IMR-90 (cell line): Measurements from ENCODE around the gene RELCH. TPM values are rescaled to one million over a fixed set of nuclear protein-coding genes. Genes with fewer than 3 reads are reported as not detected.

Experiments used
- ATAC-seq: fragments of 200-7000 bp; cut with Tn5 transposase; 2 replicates; pipeline ENCODE4 v1.9.1; 2020; ENCODE audit warnings: low read depth, mild to moderate bottlenecking, moderate library complexity
- BruUV-seq: library from RNA; stranded (reverse); fragments of 400-500 nt; replicated peaks from 2 replicates; lab custom pipeline; 2021; lab: Mats Ljungman, UMichigan
- CTCF ChIA-PET: fragments of 300-600 bp; formaldehyde crosslinking; extraction: SDS; loops from one replicate; lab custom pipeline; 2021; ENCODE audit warnings: antibody characterized with exemption; lab: Yijun Ruan, JAX
- POLR2A ChIA-PET: fragments of 300-600 bp; sonication (Branson Sonifier 250); formaldehyde crosslinking; loops from one replicate; lab custom pipeline; 2022; ENCODE audit warnings: antibody characterized with exemption; ENCODE audit not compliant: unreplicated experiment; lab: Charles Lee
- DNase-seq: peaks from one replicate; pipeline ENCODE4 v3.0.0; 2013
- H2AFZ ChIP-seq: replicated peaks from 2 replicates; pipeline ENCODE3; 2013; ENCODE audit warnings: low read length, mild to moderate bottlenecking; ENCODE audit not compliant: poor library complexity
- H2AK5ac ChIP-seq: 2 replicates; pipeline ENCODE4 v1.6.1; 2013; ENCODE audit warnings: low read depth, low read length, inconsistent platforms
- H2AK9ac ChIP-seq: replicated peaks from 2 replicates; pipeline ENCODE3; 2013; ENCODE audit warnings: mild to moderate bottlenecking, low read depth, low read length, moderate library complexity; ENCODE audit not compliant: poor library complexity
- H2BK120ac ChIP-seq: 2 replicates; pipeline ENCODE4 v1.6.1; 2013; ENCODE audit warnings: low read depth, low read length, inconsistent platforms
- H2BK15ac ChIP-seq: 3 replicates; pipeline ENCODE4 v1.6.1; 2013; ENCODE audit warnings: low read depth, low read length, inconsistent platforms
- H2BK20ac ChIP-seq: 2 replicates; pipeline ENCODE4 v1.6.1; 2013; ENCODE audit warnings: low read depth, mild to moderate bottlenecking, inconsistent platforms, low read length, moderate library complexity
- H2BK5ac ChIP-seq: 2 replicates; pipeline ENCODE4 v1.6.1; 2013; ENCODE audit warnings: mild to moderate bottlenecking, low read depth, low read length, inconsistent platforms; ENCODE audit not compliant: poor library complexity, severe bottlenecking
- H3K14ac ChIP-seq: replicated peaks from 2 replicates; pipeline ENCODE4 v1.6.1; 2013; ENCODE audit warnings: low read depth, low read length, inconsistent platforms
- H3K18ac ChIP-seq: 2 replicates; pipeline ENCODE4 v1.6.1; 2013; ENCODE audit warnings: low read depth, low read length, control low read depth
- H3K23ac ChIP-seq: 2 replicates; pipeline ENCODE4 v1.6.1; 2013; ENCODE audit warnings: low read depth, low read length, inconsistent platforms
- H3K27ac ChIP-seq: 2 replicates; pipeline ENCODE4 v1.5.1; 2013; ENCODE audit warnings: mild to moderate bottlenecking, control low read depth, low read length; ENCODE audit not compliant: insufficient read depth
- H3K27me3 ChIP-seq: 2 replicates; pipeline ENCODE4 v1.6.1; 2013; ENCODE audit warnings: low read length; ENCODE audit not compliant: control insufficient read depth, insufficient read depth
- H3K36me3 ChIP-seq: 2 replicates; pipeline ENCODE4 v1.6.1; 2013; ENCODE audit warnings: low read length, mixed read lengths; ENCODE audit not compliant: control insufficient read depth, insufficient read depth
- H3K4ac ChIP-seq: 2 replicates; pipeline ENCODE4 v1.6.1; 2013; ENCODE audit warnings: low read depth, low read length, inconsistent platforms
- H3K4me1 ChIP-seq: 2 replicates; pipeline ENCODE4 v1.6.1; 2013; ENCODE audit warnings: low read length, mixed read lengths; ENCODE audit not compliant: control insufficient read depth, insufficient read depth
- H3K4me2 ChIP-seq: 2 replicates; pipeline ENCODE4 v1.6.1; 2013; ENCODE audit warnings: low read depth, mild to moderate bottlenecking, control low read depth, low read length, moderate library complexity
- H3K4me3 ChIP-seq: 2 replicates; pipeline ENCODE4 v1.5.1; 2013; ENCODE audit warnings: low read depth, mild to moderate bottlenecking, control low read depth, low read length, moderate library complexity; ENCODE audit not compliant: insufficient read depth
- H3K56ac ChIP-seq: 2 replicates; pipeline ENCODE4 v1.6.1; 2013; ENCODE audit warnings: low read length, inconsistent platforms; ENCODE audit not compliant: insufficient read depth; ENCODE audit errors: extremely low read depth
- H3K79me1 ChIP-seq, 2 experiments: 2 replicates each; pipeline ENCODE4 v1.6.1; 2013; ENCODE audit warnings: low read length in 2 of 2, inconsistent platforms in 1 of 2, low read depth in 1 of 2
- H3K9ac ChIP-seq: 2 replicates; pipeline ENCODE4 v1.6.1; 2013; ENCODE audit warnings: low read depth, low read length, control low read depth
- H3K9me1 ChIP-seq: 2 replicates; pipeline ENCODE4 v1.6.1; 2013; ENCODE audit warnings: low read length, inconsistent platforms; ENCODE audit not compliant: insufficient read depth
- H3K9me3 ChIP-seq: 2 replicates; pipeline ENCODE4 v1.6.1; 2013; ENCODE audit warnings: low read length; ENCODE audit not compliant: control insufficient read depth, insufficient read depth
- H4K20me1 ChIP-seq: 2 replicates; pipeline ENCODE4 v1.6.1; 2013; ENCODE audit warnings: low read length, inconsistent platforms; ENCODE audit not compliant: insufficient read depth
- H4K5ac ChIP-seq: 2 replicates; pipeline ENCODE4 v1.6.1; 2013; ENCODE audit warnings: mild to moderate bottlenecking, low read depth, low read length, control low read depth
- H4K8ac ChIP-seq, 2 experiments: 2 replicates each; pipeline ENCODE4 v1.6.1; 2013; ENCODE audit warnings: low read depth in 2 of 2, low read length in 2 of 2, control low read depth in 1 of 2, inconsistent platforms in 1 of 2
- H4K91ac ChIP-seq: 2 replicates; pipeline ENCODE4 v1.6.1; 2013; ENCODE audit warnings: low read depth, low read length, inconsistent platforms; ENCODE audit not compliant: insufficient read depth
- CEBPB ChIP-seq: IDR thresholded peaks from 2 replicates; pipeline ENCODE4 v1.6.1; 2012; ENCODE audit warnings: low read depth, low read length, improper control_type of control experiment
- FOS ChIP-seq: fragments of 150-350 bp; IDR thresholded peaks from 2 replicates; pipeline ENCODE4 v1.6.1; 2016; ENCODE audit warnings: low read depth, low read length
- WGBS, 2 experiments: methylation state at CpG; one replicate each; pipeline versions ENCODE4 v1.1.5 to v1.1.7; 2013; ENCODE audit warnings: missing lambda C conversion rate in 2 of 2; ENCODE audit not compliant: insufficient read length in 1 of 2; ENCODE audit errors: extremely low coverage in 2 of 2; 5-methylcytosine and 5-hydroxymethylcytosine counted together
- dilution Hi-C: fragments of 300-500 bp; cut with HindIII; formaldehyde crosslinking; loops from one replicate; pipeline ENCODE4 v1.14.3; 2018; ENCODE audit warnings: low sequenced_read_pairs; ENCODE audit not compliant: unreplicated experiment
- in situ Hi-C: fragments of 300-500 bp; cut with MboI; formaldehyde crosslinking; loops from 3 replicates; pipeline ENCODE4 v1.14.3; 2019; ENCODE audit warnings: low sequenced_read_pairs, inconsistent platforms, mixed read lengths
- intact Hi-C: fragments of 100-400 bp; cut with micrococcal nuclease; formaldehyde crosslinking; loops from 2 replicates; pipeline ENCODE4 v1.10.0; 2022
- polyA plus RNA-seq, 3 experiments: library from polyadenylated mRNA; depleted of rRNA; stranded (reverse); fragments of >200 nt; gene quantifications; 2 replicates each; pipeline ENCODE4 v1.2.3, GENCODE V29; 2012; ENCODE audit warnings: low replicate concordance in 1 of 3
- total RNA-seq: library from RNA; depleted of rRNA; stranded (reverse); fragments of >200 nt; gene quantifications from 2 replicates; pipeline ENCODE4 v1.2.3, GENCODE V29; 2012
- TF ChIP-seq, protein P1 (sequence below): fragments of 150-350 bp; IDR thresholded peaks from 2 replicates; pipeline ENCODE4 v1.6.1; 2017; ENCODE audit warnings: mild to moderate bottlenecking, antibody characterized with exemption, low read length, low read depth

The RELCH gene
- total and polyA plus RNA-seq, 2 of the 4 experiments (the other 2 are of a cell fraction) = 14.4 to 52.5 TPM

DNA sequence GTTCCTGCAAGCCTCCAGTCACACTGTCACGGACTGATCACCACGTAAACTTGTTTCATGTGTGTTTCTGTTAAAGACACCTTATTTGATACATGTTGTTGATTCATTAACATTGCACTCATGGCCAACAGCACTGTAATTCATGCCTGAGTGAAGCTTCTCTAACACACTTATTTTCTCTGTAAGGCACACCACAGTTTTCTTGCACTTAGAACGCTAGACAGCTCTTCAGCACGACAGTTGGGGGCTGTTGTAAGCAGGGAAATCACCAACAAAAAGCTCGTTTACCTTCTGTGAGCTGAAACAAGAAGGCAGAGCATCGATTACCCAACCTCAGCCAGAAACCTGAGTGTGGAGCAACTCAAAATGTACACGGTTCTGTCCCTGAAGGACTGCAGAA, 166.1 kb downstream of the RELCH start:
- 60% methylated on average over 2 of the region's 7 CpGs; no CpG with 5 or more reads in 1 of the 2 experiments for WGBS, 2 experiments
- TF ChIP-seq CEBPB (no peak), FOS (no peak)
- TF ChIP-seq, protein P1, sequence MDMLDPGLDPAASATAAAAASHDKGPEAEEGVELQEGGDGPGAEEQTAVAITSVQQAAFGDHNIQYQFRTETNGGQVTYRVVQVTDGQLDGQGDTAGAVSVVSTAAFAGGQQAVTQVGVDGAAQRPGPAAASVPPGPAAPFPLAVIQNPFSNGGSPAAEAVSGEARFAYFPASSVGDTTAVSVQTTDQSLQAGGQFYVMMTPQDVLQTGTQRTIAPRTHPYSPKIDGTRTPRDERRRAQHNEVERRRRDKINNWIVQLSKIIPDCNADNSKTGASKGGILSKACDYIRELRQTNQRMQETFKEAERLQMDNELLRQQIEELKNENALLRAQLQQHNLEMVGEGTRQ = no peak
- ChIA-PET POLR2A (no interaction called here), CTCF (no interaction called here)
- Histone ChIP-seq H3K36me3 (no peaks in the 10 kb centered on the region), H4K91ac (no peak overlapping the region), H3K14ac (no peak overlapping the region), H3K9me3 (no peaks in the 10 kb centered on the region), H4K5ac (no peak overlapping the region), H3K18ac (no peak overlapping the region), H3K9me1 (no peaks in the 10 kb centered on the region), H3K9ac (no peak overlapping the region), H3K27me3 (peaks cover 38% of the 10 kb centered on the region), H3K4me2 (no peak overlapping the region), H2BK15ac (no peak overlapping the region), H2AK9ac (no peak overlapping the region), H3K79me1 (no peaks in the 10 kb centered on the region), H3K27ac (no peak overlapping the region), H3K4me3 (no peak overlapping the region), H2AFZ (no peak overlapping the region), H2BK120ac (no peak overlapping the region), H3K4ac (no peak overlapping the region), H3K23ac (no peak overlapping the region), H2BK5ac (no peak overlapping the region), H3K4me1 (no peaks in the 10 kb centered on the region), H2BK20ac (no peak overlapping the region), H4K8ac (no peak overlapping the region), H3K56ac (no peak overlapping the region), H4K20me1 (no peaks in the 10 kb centered on the region), H2AK5ac (no peak overlapping the region)
- DNase-seq = no peak
- in situ Hi-C loops (no loop called here), dilution Hi-C loops (no loop called here), intact Hi-C loops (no loop called here)
- no TSS peak for BruUV-seq
- ATAC-seq = no peak
